Umbilical cord (tissue), 2 donors: Measurements from ENCODE around the gene CXorf49. TPM values are rescaled to one million over a fixed set of nuclear protein-coding genes. Genes with fewer than 3 reads are reported as not detected.
"Not testable (repeated sequence)": the region's sequence is repeated elsewhere in the genome, so short reads cannot be mapped to it uniquely, and the experiment has no call there.

Experiments used
- DNase-seq: peaks from one replicate; pipeline ENCODE4 v3.0.0-alpha.2; 2015; ENCODE audit warnings: low spot score
- total RNA-seq: library from RNA; depleted of rRNA; stranded (reverse); fragments of >200 nt; gene quantifications from one replicate; pipeline ENCODE4 v1.2.3, GENCODE V29; 2014; ENCODE audit warnings: low replicate concordance; ENCODE audit not compliant: insufficient read depth

The CXorf49 gene
- total RNA-seq, 1 donor from 2014 or later: not detected

- DNase-seq: no peak
These were observed 46.1 kb downstream of the CXorf49 start for GRCh38 chrX:71671938-71672337.

DNA sequence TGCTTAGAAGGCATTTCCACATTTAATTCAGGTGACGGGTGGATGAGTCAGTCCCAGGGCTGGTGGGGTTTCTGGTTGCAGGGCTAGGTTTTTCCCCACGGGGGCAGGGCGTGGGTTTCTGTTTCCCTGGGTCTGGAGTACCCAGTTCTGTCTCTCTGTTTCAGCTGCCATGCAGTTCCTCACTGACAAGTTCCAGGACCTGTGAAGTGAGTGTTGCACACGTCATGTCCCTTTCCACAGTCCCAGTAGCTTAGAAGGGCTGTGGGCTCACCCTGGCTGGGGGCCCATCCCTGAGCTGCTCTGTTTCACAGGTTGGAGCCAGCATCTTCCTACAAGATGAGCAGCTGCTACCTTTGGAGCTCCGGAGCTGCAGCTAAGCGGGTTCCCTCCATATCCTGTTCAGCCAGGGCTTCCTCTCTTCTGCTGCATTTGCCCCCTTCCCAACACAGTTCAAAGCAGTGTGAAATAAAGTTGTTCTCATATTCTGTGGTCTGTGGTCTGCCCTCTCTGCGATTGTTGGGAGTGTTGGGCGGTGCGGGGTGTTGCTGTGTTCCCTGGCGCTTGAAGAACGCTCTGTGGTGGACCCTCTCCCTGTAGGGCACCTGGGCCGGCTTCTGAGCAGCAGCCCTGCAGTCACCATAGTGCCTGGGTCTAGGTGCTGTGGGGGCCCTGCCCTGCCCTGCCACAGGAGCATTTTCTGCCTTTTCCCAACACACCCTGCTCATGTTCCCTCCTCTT, 46.9 kb downstream of the CXorf49 start:
- no peak for DNase-seq

DNA sequence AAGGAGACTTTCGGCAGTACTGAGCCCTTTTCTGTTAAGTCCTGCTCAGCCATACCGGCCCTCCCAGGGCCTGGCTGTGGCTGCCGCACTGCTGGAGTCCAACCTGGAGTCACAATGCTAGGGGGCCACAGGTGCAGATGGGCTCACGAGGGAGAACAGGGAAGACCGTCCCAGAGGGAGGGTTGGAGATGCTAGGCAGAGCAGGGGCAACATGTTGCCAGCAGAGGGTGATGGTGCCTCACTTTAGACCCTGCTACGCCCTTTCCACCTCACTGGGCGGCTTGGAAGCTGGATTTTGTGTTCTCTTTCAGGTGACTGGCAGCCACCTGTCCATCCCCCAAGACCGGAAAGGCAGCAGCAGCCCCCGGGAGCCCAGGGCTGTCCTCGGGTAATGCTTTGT, 48.1 kb downstream of the CXorf49 start:
- DNase-seq: not testable (repeated sequence)

- DNase-seq: no peak
These were observed 48.6 kb downstream of the CXorf49 start for GRCh38 chrX:71669492-71669891.

DNA sequence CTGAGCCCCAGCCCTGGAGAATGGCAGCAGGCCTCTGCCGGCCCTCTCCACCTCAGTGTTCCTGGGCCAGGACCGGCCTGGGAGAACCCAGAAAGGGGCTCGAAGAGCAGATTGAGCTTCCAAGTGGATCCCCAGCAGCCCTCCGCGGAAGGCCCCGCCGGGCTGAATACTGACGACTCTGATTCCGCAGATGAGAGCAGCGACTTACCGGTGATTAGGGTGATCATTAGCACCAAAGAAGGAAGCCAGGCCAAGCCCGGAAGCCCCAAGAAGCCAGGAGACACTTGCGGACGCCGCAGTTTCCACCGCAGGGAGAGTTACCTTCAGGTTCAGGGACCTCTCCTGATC, 49.9 kb downstream of the CXorf49 start:
- no peak for DNase-seq

- DNase-seq: no peak
These were observed 50.5 kb downstream of the CXorf49 start, which contains the start of gene LOC101059915 for GRCh38 chrX:71667328-71668247. TSS of gene LOC101059915 (plus strand) at chrX:71667546.

DNA sequence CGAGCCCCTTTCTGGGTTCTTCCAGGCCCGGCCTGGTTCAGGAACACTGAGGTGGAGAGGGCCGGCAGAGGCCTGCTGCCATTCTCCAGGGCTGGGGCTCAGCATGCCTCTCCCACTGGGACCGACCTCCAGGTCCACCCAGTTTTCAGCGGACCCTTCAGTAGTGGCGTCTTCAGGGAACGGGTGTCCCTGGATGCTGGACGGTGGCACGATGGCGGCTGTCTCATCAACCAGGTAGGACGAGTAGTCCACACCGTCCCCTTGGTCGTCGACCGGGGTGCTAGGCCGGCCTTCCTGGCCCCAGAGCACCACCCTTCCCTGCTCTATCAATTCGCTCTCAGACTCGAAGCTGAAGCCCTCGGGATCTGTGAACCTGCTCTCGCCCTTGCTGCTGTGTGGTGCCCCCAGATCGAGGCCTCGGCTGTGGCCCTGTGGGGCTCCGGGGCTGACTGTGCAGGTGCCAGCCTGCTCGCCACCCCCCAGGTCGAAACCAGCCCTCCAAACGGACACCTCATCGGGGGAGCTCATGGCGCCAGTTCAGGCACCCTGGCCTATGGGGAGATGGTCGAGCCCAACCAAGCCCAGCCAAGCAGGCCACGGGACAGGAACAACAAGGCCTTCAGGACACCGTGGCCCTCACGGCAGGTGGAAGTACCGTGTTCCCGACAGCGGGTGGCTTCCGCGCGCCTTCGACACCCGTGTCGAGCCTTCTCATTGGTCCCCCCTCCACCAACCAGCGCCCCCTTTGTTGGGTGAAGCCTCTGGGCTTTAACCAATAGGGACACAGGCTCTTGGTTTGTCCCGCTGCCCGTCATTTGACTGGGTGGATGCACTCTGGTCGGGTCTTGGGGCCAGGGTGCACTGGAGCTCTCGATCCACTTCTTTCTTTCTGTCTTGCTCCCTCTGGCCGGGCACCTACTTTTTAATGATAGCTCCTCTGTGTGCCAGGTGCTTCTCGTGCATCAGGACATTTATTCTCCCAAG, 51.6 kb downstream of the CXorf49 start:
- DNase-seq: no peak

GRCh38 chrX:71665747-71666146, 52.3 kb downstream of the CXorf49 start:
- DNase-seq: no peak

DNA sequence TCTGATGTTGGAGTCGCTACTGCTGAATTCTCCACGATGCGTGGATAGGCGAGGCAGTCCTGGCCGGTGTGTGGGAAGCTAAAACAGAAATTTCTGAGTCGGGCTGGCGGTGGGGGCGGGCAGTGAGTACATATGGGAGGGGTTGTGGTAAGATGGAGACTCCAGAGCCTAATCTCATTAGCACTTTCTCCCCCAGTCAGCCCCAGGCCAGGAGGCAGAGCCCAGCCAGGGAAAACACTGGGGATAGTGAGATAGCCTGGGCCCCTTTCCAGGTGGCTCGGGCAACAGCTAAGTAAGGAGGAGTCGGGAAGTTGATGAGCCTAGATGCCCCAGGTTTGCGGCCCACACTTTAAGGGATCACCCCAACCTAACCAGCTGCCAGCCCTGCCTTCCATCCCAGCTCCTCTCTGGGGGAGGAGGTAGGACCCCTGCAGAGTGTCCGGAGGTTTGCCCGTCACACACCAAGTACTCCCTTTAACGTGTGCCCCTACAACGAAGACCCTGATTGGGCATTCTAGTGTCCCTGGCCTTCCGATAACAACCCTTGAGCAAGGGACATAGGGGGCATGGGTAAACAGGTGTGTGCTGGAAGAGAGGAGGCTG, 53.1 kb downstream of the CXorf49 start:
- no peak for DNase-seq

Other genes with a start within 250 kb of the CXorf49 start
- gene OGT, start 185.2 kb downstream of the CXorf49 start, total RNA-seq: 85.0 TPM
- 0.96 TPM for gene GCNA, start 139.8 kb downstream of the CXorf49 start, total RNA-seq
- not detected for gene CXCR3, start 99.8 kb downstream of the CXorf49 start, total RNA-seq
- gene CXorf49B, start 45.1 kb upstream of the CXorf49 start, total RNA-seq: not detected
- gene NHSL2, start 192.6 kb upstream of the CXorf49 start, total RNA-seq: 25.3 TPM